ENCODE measurements around the gene RAB41.
"Not testable (repeated sequence)": the region's sequence is repeated elsewhere in the genome, so short reads cannot be mapped to it uniquely, and the experiment has no call there.

The RAB41 gene

GRCh38 chrX:70281951-70282350, at the start of gene RAB41:
RAB41 (plus strand) TSS chrX:70282172; CDS start chrX:70282218, 46 bp downstream.
- DNase-seq = no peak

DNA sequence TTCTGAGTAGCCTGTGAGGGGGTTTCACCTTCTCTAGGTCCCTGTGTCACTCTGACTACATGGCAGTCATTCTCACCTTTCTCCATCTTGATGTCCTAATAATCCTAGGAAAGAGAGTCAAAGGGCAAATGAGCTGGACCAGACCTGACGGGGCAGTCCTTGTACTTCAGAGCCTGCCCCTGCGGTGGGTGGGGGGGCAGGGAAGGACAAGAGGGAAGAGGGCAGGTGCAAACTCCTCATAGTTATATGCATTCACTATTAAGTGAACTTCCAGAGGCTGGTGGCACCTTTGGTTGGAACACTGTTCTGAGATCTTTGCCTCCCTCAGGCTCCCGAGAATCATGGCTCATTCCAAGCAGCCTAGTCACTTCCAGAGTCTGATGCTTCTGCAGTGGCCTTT, 47.6 kb upstream of the RAB41 start, which contains the start of gene AWAT1:
Gene AWAT1 (plus strand): TSS at position 301 of the 400 bp plus-strand sequence. CDS start 41 bp downstream, at position 342.
- DNase-seq = no peak

GRCh38 chrX:70240751-70241150, 41.2 kb upstream of the RAB41 start:
- no peak for DNase-seq

DNA sequence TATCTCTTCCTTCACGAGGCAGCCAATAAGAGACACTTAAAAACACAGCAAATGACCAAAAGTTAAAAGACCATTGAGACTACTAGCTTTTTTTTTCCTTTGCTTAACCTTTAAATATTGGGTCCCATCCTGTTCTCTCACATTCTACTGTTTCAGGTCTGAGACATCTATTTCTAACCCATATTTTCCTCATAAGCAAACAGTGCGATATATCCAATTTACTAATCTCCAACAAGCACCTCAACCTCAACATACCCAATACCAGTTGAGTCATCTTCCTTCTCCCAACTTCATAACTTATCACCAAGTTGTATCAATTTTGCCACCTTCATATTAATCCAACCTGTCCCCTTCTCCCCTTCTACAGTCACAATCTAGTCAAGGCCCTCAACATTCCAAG, 40.5 kb upstream of the RAB41 start:
- no peak for DNase-seq

DNA sequence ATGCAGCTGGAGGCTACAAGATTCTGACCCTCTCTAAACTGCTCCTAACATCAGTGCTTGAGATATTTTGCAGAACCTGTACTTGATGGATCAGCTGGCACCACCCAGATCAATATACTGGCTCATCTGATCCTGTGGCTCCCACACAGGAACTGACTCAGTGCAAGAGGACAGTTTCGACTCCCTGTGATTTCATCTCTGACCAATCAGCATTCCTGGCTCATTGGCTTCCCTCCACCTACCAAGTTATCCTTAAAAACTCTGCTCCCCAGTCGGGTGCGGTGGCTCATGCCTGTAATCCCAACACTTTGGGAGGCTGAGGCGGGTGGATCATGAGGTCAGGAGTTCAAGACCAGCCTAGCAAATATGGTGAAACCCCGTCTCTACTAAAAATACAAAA, 38.4 kb upstream of the RAB41 start:
- not testable (repeated sequence) for DNase-seq

- no peak for DNase-seq
Observed at GRCh38 chrX:70244881-70245280, 37.1 kb upstream of the RAB41 start.

GRCh38 chrX:70247252-70247651, 34.7 kb upstream of the RAB41 start:
- DNase-seq = no peak

- DNase-seq = no peak
Observed at GRCh38 chrX:70252491-70252890, 29.5 kb upstream of the RAB41 start.

DNA sequence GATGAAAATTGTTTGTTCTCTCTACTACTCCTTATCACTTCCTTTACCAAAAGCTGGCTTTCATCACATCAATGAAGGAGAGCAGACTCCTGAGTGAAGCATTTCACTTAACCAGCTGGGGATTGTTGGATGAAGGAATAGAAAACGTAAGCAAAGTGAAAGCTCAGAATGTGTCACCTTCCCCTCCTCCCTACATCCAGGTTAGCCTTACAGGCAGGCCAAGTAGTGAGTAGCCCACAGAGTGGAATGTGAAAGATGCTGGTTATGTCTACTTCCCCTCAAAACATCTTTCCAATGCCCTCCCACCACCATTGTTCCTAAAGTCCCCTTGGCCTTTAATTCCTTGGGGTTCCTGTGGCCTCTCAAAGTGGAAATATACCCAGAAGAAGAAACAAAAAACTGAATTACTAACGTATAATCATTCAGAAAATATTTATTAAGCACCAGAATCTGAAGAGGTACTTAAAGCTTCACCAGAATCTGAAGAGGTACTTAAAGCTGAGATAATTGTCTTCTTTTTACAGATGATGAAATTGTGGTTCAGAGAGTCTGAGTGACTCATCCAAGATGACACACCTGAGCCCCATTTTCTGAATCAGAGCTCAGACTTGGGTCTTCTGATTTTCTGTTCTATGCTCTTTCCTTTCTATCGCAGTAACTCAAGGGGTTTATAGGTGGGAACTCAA, 28.5 kb upstream of the RAB41 start:
- no peak for DNase-seq

DNA sequence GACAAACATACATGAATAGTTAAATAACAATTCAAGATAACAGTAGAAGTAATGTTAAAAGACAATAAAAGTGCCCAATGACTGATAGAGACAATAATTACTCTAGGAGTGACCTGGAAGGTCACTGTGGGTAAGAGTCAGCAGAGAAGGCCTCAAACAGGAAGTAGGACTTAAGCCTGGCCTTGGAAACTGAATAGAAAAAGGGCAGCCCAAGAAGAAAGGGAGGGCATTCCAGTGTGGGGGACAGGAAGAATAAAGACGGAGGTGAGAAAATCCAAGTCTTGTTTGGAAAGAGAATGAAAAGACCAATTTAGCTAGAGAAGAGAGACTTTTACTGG, 27.9 kb upstream of the RAB41 start:
- no peak for DNase-seq

DNA sequence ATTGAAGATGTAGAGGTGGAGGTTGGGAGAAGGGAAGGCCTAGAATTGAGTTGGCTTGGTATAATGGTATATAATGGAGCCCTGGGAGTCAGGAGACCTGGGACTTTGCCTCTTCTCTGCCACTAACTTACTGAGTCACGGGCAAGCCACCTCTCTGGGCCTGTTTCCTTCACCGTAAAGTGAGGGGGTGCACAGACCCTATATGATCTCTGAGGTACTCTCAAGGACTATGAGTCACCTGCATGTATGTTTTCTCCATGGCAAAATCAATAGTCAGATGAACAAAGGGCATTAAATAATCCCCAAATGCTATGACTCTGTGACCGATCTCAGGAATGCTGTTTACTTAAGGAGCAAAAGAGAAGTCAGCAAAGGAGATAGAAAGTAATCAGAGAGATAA, 27.1 kb upstream of the RAB41 start:
- DNase-seq = no peak

- no peak for DNase-seq
Observed at GRCh38 chrX:70255452-70255851, 26.5 kb upstream of the RAB41 start.

GRCh38 chrX:70257423-70258288, 24.3 kb upstream of the RAB41 start:
- no peak for DNase-seq

GRCh38 chrX:70260104-70260503, 21.9 kb upstream of the RAB41 start, which contains the start of gene P2RY4:
P2RY4 (minus strand) TSS chrX:70260204; CDS start chrX:70259624, 580 bp downstream.
- DNase-seq = no peak

GRCh38 chrX:70262952-70263567, 18.9 kb upstream of the RAB41 start:
- DNase-seq = peak; percentile 2

GRCh38 chrX:70264784-70265183, 17.2 kb upstream of the RAB41 start:
- DNase-seq = no peak

GRCh38 chrX:70268034-70268433, 13.9 kb upstream of the RAB41 start, which contains the start of gene ARR3:
ARR3 (plus strand) TSS chrX:70268334; CDS start chrX:70269386, 1,052 bp downstream.
- no peak for DNase-seq

DNA sequence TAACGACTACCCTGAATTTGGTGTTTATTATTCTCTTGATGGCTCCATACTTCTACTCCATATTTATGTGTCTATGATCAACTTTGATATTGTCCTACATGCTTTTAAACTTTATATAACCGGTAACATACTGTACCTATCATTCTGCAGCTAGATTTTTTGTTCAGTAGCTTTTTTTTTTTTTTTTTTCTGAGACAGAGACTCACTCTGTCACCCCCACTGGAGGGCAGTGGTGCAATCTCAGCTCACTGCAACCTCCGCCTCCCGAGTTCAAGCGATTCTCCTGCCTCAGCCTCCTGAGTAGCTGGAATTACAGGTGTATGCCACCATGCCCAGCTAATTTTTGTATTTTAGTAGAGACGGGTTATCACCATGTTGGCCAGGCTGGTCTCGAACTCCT, 7.9 kb upstream of the RAB41 start:
- not testable (repeated sequence) for DNase-seq

DNA sequence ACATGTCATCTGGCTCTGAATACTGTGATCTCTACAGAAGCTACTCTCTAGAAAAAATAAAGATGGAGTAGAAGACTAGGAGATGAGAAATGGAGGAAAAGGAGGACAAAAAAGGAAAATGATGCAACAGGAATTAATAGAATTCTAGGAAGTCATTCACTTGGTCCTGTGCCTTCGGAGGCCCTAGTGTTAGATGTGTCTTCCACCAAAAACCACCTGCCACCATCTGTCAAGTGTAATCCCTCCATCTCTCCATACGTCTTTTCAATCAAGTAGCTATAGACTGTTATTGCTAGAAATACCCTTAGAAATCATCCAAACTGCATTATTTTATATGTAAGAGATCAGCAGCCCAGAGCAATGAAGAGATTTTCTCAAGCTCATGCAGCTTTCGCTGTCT, 2.9 kb upstream of the RAB41 start:
- DNase-seq = no peak

GRCh38 chrX:70280573-70280972, 1.4 kb upstream of the RAB41 start:
- no peak for DNase-seq

DNA sequence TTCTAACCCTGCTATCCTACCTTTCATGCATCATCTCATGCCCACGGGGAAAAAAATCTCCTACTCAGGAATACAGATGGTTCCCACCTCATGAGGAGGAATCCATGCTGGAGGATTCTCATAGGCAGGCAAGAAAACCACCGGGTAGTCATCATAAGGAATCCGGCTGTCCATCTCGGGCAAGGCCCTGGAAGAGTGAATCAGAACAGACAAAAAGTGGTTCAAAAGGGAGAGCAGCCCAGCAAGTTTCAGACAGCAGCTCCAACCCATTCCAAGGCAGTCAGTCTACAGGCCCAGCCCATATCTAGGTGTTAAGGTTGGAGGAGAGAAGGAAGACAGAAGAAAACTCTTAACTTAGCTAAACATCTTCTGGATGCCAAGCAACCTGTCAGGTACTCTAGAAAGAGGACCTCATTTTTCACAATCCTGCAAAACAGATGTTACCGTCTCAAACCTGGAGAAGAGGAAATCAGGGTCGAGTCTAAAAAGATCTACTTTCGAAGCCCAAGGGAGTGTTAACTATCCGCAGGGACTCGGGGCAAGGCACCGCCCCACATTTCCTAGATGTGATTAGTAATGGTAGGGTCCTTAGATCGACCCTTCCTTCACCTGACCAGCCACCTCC, 7.3 kb downstream of the RAB41 start:
- DNase-seq = no peak

DNA sequence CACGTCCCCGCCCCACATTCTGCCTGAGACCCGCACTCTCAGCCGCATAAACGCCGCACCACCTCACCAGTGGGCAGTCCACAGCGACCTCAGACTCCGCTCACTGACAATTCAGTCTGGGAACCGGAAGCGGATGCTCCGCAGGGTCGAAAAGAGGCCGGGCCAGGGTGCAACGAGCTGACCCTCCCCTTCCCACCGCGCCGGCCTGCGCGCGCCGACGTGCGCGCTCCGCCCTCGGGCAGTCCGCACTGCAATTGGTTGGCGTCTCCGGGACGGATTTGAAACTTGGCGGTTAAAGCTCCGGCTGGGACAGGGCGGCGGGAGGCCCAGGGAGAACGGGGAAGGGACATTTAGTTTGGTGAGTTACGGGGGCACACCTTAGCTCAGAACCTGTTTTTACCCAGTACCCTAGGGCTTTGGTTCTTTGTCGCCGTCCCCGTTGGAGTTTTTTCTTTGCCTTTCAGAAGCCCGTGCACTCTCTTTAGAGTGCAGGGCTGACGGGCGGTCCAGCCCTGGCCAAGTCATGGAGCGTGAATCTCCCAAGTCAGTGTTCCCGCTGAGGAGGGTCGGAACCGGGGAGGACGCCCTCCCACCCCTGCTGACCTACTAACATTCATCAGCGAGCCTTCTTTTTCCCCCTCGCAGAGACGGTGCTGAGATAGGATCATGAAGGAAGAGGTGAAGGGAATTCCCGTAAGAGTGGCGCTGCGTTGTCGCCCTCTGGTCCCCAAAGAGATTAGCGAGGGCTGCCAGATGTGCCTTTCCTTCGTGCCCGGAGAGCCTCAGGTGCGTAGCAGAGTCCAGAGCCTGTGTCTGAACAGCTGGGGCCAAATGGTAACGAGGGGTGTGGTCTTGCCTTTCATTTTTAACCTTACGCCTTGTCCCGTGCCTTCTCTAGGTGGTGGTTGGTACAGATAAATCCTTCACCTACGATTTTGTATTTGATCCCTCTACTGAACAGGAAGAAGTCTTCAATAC, 8.1 kb downstream of the RAB41 start, which contains the start of the genes KIF4A and PDZD11:
Gene KIF4A (plus strand): TSS at position 312 of the 978 bp plus-strand sequence. CDS start 355 bp downstream, at position 667.
Gene PDZD11 (minus strand): TSS at position 135 of the 978 bp plus-strand sequence. CDS start 586 bp downstream, outside the sequence.
- DNase-seq = peak; percentile 80

All from T1000 (cell line).